SK-N-SH treated with all-trans-retinoic acid at 6 μM for 48 hours (cell line): ENCODE data around the gene PROK1.

ENCODE experiments used
- ATAC-seq: fragments of 200-7000 bp; cut with Tn5 transposase; 3 replicates; pipeline ENCODE4 v1.9.1; 2020; ENCODE audit warnings: mild to moderate bottlenecking, moderate library complexity
- ARNTL ChIP-seq: fragments of 450-650 bp; formaldehyde crosslinking; IDR thresholded peaks from 2 replicates; pipeline ENCODE4 v1.5.0; 2020; ENCODE audit warnings: low read depth, mild to moderate bottlenecking, moderate library complexity, borderline replicate concordance
- BACH2 ChIP-seq: fragments of 250-450 bp; sonication (Bioruptor Pico); IDR thresholded peaks from 2 replicates; pipeline ENCODE4 v1.9.0; 2021; ENCODE audit warnings: mild to moderate bottlenecking, borderline replicate concordance
- CSDC2 ChIP-seq: fragments of 250-450 bp; sonication (Bioruptor Pico); IDR thresholded peaks from 2 replicates; pipeline ENCODE4 v1.5.0; 2020; ENCODE audit warnings: mild to moderate bottlenecking, moderate library complexity
- ESRRG ChIP-seq: fragments of 250-450 bp; sonication (Bioruptor Pico); IDR thresholded peaks from 2 replicates; pipeline ENCODE4 v1.6.1; 2021; ENCODE audit warnings: mild to moderate bottlenecking
- ISL1 ChIP-seq: fragments of 250-450 bp; sonication (Bioruptor Pico); IDR thresholded peaks from 2 replicates; pipeline ENCODE4 v2.1.2; 2022; ENCODE audit warnings: mild to moderate bottlenecking, moderate library complexity
- OSR1 ChIP-seq: fragments of 250-450 bp; sonication (Bioruptor Pico); IDR thresholded peaks from 2 replicates; pipeline ENCODE4 v1.8.0; 2022; ENCODE audit warnings: moderate library complexity, mild to moderate bottlenecking, inconsistent platforms
- PPARA ChIP-seq: fragments of 250-450 bp; sonication (Bioruptor Pico); IDR thresholded peaks from 2 replicates; pipeline ENCODE4 v1.5.0; 2020; ENCODE audit warnings: mild to moderate bottlenecking, borderline replicate concordance
- SNAI2 ChIP-seq: fragments of 250-450 bp; sonication (Bioruptor Pico); IDR thresholded peaks from 2 replicates; pipeline ENCODE4 v1.5.0; 2020; ENCODE audit warnings: mild to moderate bottlenecking, moderate library complexity
- TCF4 ChIP-seq: fragments of 250-450 bp; sonication (Bioruptor Pico); IDR thresholded peaks from 2 replicates; pipeline ENCODE4 v1.8.0; 2021; ENCODE audit warnings: mild to moderate bottlenecking, moderate library complexity, borderline replicate concordance
- TOX ChIP-seq: fragments of 250-450 bp; sonication (Bioruptor Pico); IDR thresholded peaks from 2 replicates; pipeline ENCODE4 v1.8.0; 2021; ENCODE audit warnings: mild to moderate bottlenecking, moderate library complexity, borderline replicate concordance
- ZC3H10 ChIP-seq: fragments of 250-450 bp; sonication (Bioruptor Pico); IDR thresholded peaks from 2 replicates; pipeline ENCODE4 v1.5.1; 2021; ENCODE audit warnings: mild to moderate bottlenecking, moderate library complexity
- ZFP3 ChIP-seq: fragments of 250-450 bp; sonication (Bioruptor Pico); IDR thresholded peaks from 2 replicates; pipeline ENCODE4 v1.5.0; 2020; ENCODE audit warnings: mild to moderate bottlenecking, moderate library complexity
- ZFP30 ChIP-seq: fragments of 450-650 bp; formaldehyde crosslinking; IDR thresholded peaks from 2 replicates; pipeline ENCODE4 v1.5.0; 2022; ENCODE audit warnings: mild to moderate bottlenecking, moderate library complexity
- ZNF565 ChIP-seq: fragments of 450-650 bp; formaldehyde crosslinking; conservative IDR thresholded peaks from 2 replicates; pipeline ENCODE4 v1.5.0; 2020; ENCODE audit warnings: low read depth, mild to moderate bottlenecking, moderate library complexity
- ZNF70 ChIP-seq: fragments of 450-650 bp; formaldehyde crosslinking; IDR thresholded peaks from 2 replicates; pipeline ENCODE4 v1.5.0; 2020; ENCODE audit warnings: mild to moderate bottlenecking, moderate library complexity
- ZNF8 ChIP-seq: fragments of 450-650 bp; formaldehyde crosslinking; IDR thresholded peaks from 2 replicates; pipeline ENCODE4 v1.5.0; 2020; ENCODE audit warnings: mild to moderate bottlenecking, moderate library complexity
- TF ChIP-seq, protein P1 (sequence below): fragments of 250-450 bp; sonication (Bioruptor Pico); IDR thresholded peaks from 2 replicates; pipeline ENCODE4 v1.5.1; 2021; ENCODE audit warnings: mild to moderate bottlenecking, moderate library complexity
- TF ChIP-seq, protein P2 (sequence below): fragments of 250-450 bp; sonication (Bioruptor Pico); IDR thresholded peaks from 2 replicates; pipeline ENCODE4 v1.8.0; 2020; ENCODE audit warnings: mild to moderate bottlenecking, moderate library complexity, borderline replicate concordance
- TF ChIP-seq, protein P3 (sequence below): fragments of 250-450 bp; sonication (Bioruptor Pico); IDR thresholded peaks from 2 replicates; pipeline ENCODE4 v1.5.1; 2020; ENCODE audit warnings: low read depth, mild to moderate bottlenecking, moderate library complexity
- TF ChIP-seq, protein P4 (sequence below): fragments of 250-450 bp; sonication (Bioruptor Pico); IDR thresholded peaks from 2 replicates; pipeline ENCODE4 v1.5.0; 2020; ENCODE audit warnings: mild to moderate bottlenecking, moderate library complexity

PROK1 gene

DNA sequence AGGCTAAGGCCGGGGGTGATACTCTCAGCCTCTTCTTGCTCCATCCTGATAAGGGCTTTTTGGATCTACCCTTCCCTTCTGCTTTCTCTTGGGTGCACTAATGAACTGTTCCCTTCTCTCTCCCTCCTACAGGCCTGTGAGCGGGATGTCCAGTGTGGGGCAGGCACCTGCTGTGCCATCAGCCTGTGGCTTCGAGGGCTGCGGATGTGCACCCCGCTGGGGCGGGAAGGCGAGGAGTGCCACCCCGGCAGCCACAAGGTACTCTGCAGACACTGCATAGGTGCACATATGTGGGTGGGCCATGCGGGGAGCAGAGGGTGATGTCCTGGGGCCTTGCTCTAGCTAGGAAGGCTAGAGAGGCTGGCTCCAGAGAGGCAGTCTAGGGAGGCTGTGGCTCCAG lies 2.9 kb downstream of the PROK1 start (continued):
- TF ChIP-seq OSR1 (no peak), ISL1 (CRISPR knock-in tag) (no peak), TCF4 (CRISPR knock-in tag) (no peak), ZC3H10 (CRISPR knock-in tag) (no peak), ZFP30 (CRISPR knock-in tag) (no peak), ZNF70 (CRISPR knock-in tag) (no peak)

DNA sequence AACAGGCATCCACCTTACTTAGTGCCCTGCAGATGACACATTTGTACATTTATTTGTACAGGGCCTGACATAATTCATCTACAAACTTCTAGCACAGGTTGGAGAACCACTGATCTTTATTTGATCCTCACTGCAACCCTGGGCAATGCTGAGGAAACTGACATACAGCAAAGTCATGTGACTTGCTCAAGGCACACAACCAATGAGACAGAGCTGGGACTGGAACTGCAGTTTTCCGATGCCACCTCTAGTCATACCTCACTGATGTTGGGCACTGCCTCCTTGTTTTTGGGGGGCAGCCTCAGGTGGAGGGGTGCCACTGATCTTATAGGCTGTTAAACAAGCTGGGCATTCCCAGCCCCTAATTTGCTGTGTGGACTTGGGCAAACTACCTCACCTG lies 3.4 kb downstream of the PROK1 start:
- no peak for TF ChIP-seq ZNF70 (CRISPR knock-in tag)
- TF ChIP-seq, protein P1, sequence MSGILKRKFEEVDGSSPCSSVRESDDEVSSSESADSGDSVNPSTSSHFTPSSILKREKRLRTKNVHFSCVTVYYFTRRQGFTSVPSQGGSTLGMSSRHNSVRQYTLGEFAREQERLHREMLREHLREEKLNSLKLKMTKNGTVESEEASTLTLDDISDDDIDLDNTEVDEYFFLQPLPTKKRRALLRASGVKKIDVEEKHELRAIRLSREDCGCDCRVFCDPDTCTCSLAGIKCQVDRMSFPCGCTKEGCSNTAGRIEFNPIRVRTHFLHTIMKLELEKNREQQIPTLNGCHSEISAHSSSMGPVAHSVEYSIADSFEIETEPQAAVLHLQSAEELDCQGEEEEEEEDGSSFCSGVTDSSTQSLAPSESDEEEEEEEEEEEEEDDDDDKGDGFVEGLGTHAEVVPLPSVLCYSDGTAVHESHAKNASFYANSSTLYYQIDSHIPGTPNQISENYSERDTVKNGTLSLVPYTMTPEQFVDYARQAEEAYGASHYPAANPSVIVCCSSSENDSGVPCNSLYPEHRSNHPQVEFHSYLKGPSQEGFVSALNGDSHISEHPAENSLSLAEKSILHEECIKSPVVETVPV (CRISPR knock-in tag), result no peak
- no peak for TF ChIP-seq ZNF8 (CRISPR knock-in tag)
- TF ChIP-seq SNAI2 (CRISPR knock-in tag), result no peak
- no peak for TF ChIP-seq TOX
- TF ChIP-seq, protein P2, sequence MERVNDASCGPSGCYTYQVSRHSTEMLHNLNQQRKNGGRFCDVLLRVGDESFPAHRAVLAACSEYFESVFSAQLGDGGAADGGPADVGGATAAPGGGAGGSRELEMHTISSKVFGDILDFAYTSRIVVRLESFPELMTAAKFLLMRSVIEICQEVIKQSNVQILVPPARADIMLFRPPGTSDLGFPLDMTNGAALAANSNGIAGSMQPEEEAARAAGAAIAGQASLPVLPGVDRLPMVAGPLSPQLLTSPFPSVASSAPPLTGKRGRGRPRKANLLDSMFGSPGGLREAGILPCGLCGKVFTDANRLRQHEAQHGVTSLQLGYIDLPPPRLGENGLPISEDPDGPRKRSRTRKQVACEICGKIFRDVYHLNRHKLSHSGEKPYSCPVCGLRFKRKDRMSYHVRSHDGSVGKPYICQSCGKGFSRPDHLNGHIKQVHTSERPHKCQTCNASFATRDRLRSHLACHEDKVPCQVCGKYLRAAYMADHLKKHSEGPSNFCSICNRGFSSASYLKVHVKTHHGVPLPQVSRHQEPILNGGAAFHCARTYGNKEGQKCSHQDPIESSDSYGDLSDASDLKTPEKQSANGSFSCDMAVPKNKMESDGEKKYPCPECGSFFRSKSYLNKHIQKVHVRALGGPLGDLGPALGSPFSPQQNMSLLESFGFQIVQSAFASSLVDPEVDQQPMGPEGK (CRISPR knock-in tag), result no peak
- TF ChIP-seq, protein P3, sequence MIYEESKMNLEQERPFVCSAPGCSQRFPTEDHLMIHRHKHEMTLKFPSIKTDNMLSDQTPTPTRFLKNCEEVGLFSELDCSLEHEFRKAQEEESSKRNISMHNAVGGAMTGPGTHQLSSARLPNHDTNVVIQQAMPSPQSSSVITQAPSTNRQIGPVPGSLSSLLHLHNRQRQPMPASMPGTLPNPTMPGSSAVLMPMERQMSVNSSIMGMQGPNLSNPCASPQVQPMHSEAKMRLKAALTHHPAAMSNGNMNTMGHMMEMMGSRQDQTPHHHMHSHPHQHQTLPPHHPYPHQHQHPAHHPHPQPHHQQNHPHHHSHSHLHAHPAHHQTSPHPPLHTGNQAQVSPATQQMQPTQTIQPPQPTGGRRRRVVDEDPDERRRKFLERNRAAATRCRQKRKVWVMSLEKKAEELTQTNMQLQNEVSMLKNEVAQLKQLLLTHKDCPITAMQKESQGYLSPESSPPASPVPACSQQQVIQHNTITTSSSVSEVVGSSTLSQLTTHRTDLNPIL, result no peak
- TF ChIP-seq ZFP3, result no peak
- no peak for TF ChIP-seq ISL1 (CRISPR knock-in tag)
- no peak for TF ChIP-seq TCF4 (CRISPR knock-in tag)
- no peak for TF ChIP-seq BACH2
- TF ChIP-seq, protein P4, sequence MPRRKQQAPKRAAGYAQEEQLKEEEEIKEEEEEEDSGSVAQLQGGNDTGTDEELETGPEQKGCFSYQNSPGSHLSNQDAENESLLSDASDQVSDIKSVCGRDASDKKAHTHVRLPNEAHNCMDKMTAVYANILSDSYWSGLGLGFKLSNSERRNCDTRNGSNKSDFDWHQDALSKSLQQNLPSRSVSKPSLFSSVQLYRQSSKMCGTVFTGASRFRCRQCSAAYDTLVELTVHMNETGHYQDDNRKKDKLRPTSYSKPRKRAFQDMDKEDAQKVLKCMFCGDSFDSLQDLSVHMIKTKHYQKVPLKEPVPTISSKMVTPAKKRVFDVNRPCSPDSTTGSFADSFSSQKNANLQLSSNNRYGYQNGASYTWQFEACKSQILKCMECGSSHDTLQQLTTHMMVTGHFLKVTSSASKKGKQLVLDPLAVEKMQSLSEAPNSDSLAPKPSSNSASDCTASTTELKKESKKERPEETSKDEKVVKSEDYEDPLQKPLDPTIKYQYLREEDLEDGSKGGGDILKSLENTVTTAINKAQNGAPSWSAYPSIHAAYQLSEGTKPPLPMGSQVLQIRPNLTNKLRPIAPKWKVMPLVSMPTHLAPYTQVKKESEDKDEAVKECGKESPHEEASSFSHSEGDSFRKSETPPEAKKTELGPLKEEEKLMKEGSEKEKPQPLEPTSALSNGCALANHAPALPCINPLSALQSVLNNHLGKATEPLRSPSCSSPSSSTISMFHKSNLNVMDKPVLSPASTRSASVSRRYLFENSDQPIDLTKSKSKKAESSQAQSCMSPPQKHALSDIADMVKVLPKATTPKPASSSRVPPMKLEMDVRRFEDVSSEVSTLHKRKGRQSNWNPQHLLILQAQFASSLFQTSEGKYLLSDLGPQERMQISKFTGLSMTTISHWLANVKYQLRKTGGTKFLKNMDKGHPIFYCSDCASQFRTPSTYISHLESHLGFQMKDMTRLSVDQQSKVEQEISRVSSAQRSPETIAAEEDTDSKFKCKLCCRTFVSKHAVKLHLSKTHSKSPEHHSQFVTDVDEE, result no peak
- ATAC-seq, result no peak

DNA sequence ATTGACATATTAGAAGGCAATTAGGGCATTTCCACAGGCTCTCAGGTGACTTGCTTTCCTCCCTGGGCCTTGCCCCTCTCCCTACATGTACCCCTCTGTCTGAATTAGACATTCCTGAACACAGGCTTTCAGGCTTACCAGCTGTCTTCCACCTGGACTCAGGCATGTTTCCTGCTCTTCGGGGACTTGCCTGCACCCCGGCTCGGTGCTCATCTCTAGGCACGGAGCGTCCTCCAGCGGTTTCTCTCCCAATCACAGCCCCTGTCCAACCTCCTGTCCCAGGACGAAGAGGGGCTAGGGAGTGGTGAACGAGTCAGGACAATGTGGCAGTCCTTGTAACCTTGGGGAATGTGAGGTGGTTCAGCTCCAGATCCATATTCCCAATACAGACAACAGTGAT lies 4.2 kb downstream of the PROK1 start:
- TF ChIP-seq ZNF565 (CRISPR knock-in tag) (no peak), ZFP3 (no peak), TCF4 (CRISPR knock-in tag) (no peak), ZFP30 (CRISPR knock-in tag) (no peak), ZNF70 (CRISPR knock-in tag) (no peak), ZNF8 (CRISPR knock-in tag) (no peak), ESRRG (CRISPR knock-in tag) (no peak), ARNTL (no peak), CSDC2 (CRISPR knock-in tag) (no peak), PPARA (CRISPR knock-in tag) (no peak)
- TF ChIP-seq, protein P2 (CRISPR knock-in tag), result no peak
- TF ChIP-seq, protein P4, result no peak
- ATAC-seq, result no peak
